HEK293T (cell line): ENCODE data around the gene MAMLD1.

Experiments
- ARNT ChIP-seq: fragments of 450-650 bp; IDR thresholded peaks from 2 replicates; pipeline ENCODE4 v1.6.1; 2017; ENCODE audit warnings: mild to moderate bottlenecking
- BHLHE40 ChIP-seq: fragments of 450-650 bp; IDR thresholded peaks from 2 replicates; pipeline ENCODE4 v1.6.1; 2016; ENCODE audit warnings: mild to moderate bottlenecking, moderate library complexity, borderline replicate concordance
- FOXA1 ChIP-seq: fragments of 450-650 bp; IDR thresholded peaks from 2 replicates; pipeline ENCODE4 v1.6.1; 2016; ENCODE audit warnings: mild to moderate bottlenecking
- FOXK2 ChIP-seq: fragments of 450-650 bp; IDR thresholded peaks from 2 replicates; pipeline ENCODE4 v1.6.1; 2016; ENCODE audit warnings: mild to moderate bottlenecking
- FOXM1 ChIP-seq: fragments of 450-650 bp; IDR thresholded peaks from 2 replicates; pipeline ENCODE4 v1.6.1; 2017; ENCODE audit warnings: mild to moderate bottlenecking, borderline replicate concordance
- LEF1 ChIP-seq: fragments of 450-650 bp; IDR thresholded peaks from 2 replicates; pipeline ENCODE4 v1.6.1; 2017; ENCODE audit warnings: mild to moderate bottlenecking, borderline replicate concordance
- NFRKB ChIP-seq: fragments of 450-650 bp; IDR thresholded peaks from 2 replicates; pipeline ENCODE4 v1.6.1; 2016; ENCODE audit warnings: mild to moderate bottlenecking, moderate library complexity
- SP1 ChIP-seq: fragments of 450-650 bp; IDR thresholded peaks from 2 replicates; pipeline ENCODE4 v1.6.1; 2017
- SUZ12 ChIP-seq: fragments of 450-650 bp; IDR thresholded peaks from 2 replicates; pipeline ENCODE4 v1.6.1; 2016; ENCODE audit warnings: mild to moderate bottlenecking
- ZNF384 ChIP-seq: fragments of 450-650 bp; IDR thresholded peaks from 2 replicates; pipeline ENCODE4 v1.6.1; 2016
- TF ChIP-seq, protein P1 (sequence below): fragments of 450-650 bp; IDR thresholded peaks from 2 replicates; pipeline ENCODE4 v1.6.1; 2016

DNA sequence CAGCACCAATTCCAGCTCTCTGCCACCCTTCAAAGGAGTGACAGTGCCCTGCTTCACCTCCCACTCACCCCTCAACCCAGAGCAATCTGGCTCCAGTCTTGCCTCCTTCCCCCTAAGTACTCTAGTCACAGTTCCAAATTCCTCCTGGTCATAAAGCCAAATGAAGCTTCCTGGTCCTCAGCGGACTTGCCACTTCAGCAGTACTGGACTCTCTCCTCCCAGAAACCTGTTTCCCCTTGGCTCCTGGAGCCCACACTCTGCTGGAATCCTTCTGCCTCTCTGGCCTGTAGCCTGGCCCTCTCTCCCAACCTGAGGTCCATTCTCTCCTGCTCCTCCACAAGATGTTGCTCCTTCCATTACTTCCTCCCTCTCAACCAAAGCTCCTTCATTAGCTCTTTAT is 152.7 kb downstream of the MAMLD1 start:
- TF ChIP-seq BHLHE40 = no peak
- TF ChIP-seq SUZ12 = no peak
- no peak for TF ChIP-seq FOXA1
- no peak for TF ChIP-seq ARNT
- TF ChIP-seq SP1 = no peak
- TF ChIP-seq FOXK2 = no peak
- TF ChIP-seq FOXM1 = no peak
- TF ChIP-seq NFRKB = no peak
- no peak for TF ChIP-seq LEF1
- TF ChIP-seq, protein P1, sequence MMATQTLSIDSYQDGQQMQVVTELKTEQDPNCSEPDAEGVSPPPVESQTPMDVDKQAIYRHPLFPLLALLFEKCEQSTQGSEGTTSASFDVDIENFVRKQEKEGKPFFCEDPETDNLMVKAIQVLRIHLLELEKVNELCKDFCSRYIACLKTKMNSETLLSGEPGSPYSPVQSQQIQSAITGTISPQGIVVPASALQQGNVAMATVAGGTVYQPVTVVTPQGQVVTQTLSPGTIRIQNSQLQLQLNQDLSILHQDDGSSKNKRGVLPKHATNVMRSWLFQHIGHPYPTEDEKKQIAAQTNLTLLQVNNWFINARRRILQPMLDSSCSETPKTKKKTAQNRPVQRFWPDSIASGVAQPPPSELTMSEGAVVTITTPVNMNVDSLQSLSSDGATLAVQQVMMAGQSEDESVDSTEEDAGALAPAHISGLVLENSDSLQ = no peak
- TF ChIP-seq ZNF384 = no peak
